Activated T-cell treated with anti-CD3 and anti-CD28 coated beads for 1 hour (primary cell): ENCODE results near the gene F13A1.

Experiments used
- DNase-seq: peaks from one replicate; pipeline ENCODE4 v3.0.0-alpha.2; 2020; ENCODE audit warnings: low read depth

The F13A1 gene

GRCh38 chr6:6193221-6193745 is 127.2 kb downstream of the F13A1 start:
- DNase-seq: no peak

GRCh38 chr6:6191909-6192308 is 128.6 kb downstream of the F13A1 start:
- no peak for DNase-seq

- DNase-seq: no peak
These were observed 129.0 kb downstream of the F13A1 start for GRCh38 chr6:6191476-6191875.

DNA sequence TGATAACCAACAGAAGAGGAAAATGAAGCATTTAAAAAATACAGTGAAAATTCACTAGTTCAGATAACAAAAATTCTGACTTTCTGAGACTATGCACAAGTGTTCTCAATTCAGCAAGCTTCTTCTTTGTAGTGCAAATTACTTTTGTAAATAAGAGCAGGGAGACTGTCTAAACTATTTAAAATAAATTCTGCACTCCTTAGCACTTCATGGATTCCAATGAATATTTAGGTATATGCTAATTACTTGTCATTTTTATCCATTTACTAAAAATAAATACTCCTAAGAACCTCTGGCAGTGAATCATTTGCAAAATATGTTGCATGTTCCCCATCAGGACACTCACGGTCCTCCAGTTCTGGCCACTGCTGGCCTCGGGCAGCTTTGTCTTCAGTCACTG is 139.8 kb downstream of the F13A1 start:
- no peak for DNase-seq

- no peak for DNase-seq
These were observed 140.4 kb downstream of the F13A1 start for GRCh38 chr6:6179858-6180623.

- no peak for DNase-seq
These were observed 141.7 kb downstream of the F13A1 start for GRCh38 chr6:6178795-6179194.

GRCh38 chr6:6177754-6178153 is 142.7 kb downstream of the F13A1 start:
- no peak for DNase-seq

DNA sequence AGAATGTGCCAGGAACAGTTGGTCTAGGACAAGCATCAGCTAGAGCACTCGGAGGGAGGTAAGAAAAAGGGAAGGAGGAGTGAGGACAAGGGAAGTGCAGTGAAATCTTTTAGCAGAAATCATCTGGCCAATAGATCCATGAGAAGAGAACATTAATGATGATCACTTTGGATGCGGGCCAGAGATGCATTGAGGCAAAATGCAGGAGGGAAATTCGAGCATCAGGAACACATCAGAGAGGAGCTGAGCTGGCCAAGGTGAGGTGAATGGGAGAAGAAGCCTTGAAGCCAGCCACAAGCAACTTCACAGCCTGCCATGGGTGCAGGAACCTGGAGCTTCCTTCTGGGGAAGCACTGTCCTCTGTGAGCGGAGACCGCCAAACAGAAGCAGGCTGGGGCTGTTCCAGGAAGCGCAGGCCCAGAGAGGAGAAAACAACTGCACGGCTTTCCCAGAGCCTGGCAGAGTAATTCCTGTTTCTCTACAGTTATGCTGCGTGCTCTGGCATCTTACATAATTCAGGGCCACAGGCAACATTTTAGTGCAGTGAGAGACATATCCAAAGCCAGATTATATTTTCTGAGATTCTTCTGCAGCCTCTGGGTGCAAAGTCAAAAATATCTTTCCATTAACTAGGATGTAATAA is 143.8 kb downstream of the F13A1 start:
- no peak for DNase-seq

DNA sequence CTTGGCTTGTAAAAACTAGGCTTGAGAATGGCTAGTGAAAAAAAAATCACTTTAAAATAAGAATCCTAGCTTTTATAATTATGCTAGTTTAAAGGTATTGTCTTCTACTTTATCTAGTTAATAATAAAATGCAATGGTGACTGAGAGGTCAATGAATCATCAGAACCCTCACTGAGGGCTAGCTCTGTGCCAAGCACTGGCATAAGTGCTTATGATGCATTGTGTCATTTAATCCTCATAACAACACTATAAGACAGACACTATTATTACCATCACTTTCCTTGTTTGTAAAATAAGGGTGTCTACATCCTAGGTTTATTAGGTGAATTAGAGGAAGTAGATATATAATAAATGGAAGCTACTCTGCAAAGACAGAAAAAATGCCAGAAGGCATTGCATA is 144.3 kb downstream of the F13A1 start:
- no peak for DNase-seq

GRCh38 chr6:6169141-6169540 is 151.3 kb downstream of the F13A1 start:
- no peak for DNase-seq

DNA sequence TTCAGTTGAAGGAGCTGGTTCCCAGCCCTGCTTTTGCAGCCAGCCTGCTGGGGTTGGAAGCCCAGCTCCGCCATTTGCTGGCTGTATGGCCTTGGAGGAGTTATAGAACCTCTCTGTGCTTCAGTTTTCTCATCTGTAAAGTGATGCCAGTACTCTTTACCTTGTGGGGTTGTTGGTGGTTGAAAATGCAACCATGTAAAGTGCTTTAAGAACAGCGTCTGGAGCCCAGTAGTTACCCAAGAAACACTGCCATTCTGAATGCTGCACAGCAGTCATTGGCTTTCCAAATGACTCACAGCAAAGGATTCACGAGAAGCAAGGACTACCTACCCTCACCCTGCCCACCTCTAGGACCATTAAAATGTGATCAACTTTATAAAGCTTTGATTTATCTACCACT is 154.4 kb downstream of the F13A1 start:
- DNase-seq: no peak

GRCh38 chr6:6164367-6164766 is 156.1 kb downstream of the F13A1 start:
- DNase-seq: no peak

GRCh38 chr6:6154335-6154734 is 166.1 kb downstream of the F13A1 start:
- no peak for DNase-seq

DNA sequence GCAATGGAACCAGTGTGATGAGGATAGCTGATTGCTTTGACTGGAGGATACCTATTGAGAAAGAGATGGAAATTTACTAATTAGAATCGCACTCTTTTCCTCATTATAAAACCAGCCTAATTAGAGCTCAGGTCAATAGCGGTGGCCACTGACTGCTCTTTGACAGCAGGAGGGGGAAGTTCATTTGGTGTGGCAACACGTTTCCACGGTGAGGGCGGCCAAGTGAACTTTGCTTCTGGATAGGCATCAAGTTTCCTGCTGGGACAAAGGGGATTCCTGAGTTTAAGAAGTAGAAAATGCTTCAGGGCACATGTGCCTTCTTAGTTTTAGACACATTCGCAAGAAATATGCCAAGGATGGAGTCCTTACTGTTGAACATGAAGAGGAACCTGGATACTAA is 168.4 kb downstream of the F13A1 start:
- DNase-seq: no peak

DNA sequence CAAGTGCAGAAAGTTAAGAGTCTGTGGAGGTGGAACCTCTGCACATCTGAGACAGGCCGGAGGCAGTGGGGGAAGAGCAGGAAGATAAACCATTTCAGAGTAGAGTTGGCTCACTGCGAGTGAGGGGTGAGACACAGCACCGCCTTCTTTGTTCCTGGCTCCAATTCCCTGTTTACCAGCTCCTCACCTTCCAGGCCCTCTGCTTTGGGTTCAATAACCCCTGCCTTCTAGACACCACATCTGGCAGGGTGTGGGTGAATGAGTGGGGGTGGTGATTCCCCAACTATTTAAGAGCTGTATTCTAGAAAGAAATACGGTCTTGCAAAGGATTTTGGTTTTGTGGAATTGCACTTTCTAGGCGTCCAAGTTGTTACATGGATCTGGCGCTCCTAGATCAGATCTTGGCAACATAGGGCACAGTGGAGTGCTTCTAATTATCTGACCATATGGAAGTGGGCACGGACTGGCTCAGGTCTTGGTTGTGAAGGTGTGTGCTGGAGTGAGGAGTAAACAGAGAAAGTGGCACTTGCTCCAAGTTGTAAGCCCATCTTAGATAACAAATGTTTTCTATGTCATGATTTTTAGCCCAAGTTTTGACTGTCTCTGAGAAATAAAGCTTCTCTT is 172.2 kb downstream of the F13A1 start:
- no peak for DNase-seq

DNA sequence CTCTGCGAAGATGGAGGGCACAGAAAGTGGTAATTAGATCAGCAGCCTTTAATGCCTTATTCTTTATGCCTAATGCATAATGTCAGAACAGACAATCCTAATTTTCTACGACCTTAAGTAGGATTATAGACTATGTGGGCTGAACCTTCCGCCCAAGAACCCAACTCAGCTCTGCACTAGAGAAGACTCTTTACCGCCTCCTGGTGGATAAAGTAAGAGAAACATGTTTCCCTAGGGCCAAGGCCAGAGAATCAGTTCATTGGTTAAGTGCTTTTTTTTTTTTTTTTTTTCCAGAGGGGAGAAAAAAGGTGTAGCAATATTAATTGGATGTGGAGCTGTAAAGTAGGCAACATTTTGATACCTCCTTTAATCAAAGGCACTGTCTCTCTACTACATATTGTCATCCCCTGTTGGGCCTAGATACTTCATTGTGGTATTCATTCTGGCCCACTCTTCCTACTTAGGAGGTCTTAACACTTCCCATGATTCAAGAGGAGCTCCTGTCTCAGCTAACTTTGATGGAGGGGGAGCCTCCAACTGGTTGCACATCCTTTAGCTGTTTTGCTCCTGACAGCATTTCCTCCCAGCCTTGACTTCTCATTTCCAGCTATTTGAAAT is 188.9 kb downstream of the F13A1 start:
- DNase-seq: no peak

- DNase-seq: no peak
These were observed 195.0 kb downstream of the F13A1 start for GRCh38 chr6:6125495-6125894.

DNA sequence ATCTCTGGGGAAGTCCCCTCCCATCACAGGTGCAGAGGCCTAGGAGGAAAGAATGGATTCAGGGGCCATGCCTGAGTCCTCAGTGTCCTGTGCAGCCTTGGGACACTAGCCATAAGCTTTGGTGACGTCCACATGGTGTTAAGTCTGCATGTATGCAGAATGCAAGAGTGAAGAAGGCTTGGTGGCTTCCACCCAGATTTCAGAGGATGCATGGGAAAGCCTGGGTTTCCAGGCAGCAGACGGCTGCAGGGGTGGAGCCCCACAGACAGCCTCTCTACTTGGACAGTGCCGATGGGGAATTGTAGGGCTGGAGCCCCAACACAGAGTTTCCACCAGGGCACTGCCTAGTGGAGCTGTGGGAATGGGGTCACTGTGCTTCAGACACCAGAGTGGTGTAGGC is 196.7 kb downstream of the F13A1 start:
- DNase-seq: no peak

GRCh38 chr6:6121943-6122342 is 198.5 kb downstream of the F13A1 start:
- DNase-seq: no peak

DNA sequence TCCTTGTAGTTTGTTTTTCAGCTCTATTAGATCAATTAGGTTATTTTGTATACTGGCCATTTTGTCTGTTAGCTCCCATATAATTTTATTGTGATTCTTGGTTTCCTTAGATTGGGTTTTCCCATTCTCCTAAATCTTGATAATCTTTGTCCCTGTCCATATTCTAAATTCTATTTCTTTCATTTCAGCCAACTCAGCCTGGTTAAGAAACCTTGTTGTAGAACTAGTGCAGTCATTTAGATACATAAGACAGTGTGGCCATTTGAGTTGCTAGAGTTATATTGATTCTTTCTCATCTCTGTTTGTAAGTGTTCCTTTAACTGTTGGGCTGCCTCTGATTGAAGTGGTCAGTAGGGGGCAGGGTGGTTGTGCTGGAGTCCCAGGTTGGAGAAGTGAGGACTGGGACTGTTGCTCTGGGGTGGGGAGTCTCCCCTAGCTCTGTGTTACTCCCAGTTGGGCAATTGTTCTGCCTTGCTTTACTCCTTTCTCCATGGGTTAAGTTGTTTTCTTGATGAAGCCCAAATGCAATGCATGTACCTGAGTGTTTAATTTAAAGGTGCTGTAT is 214.9 kb downstream of the F13A1 start:
- DNase-seq: no peak
